Keratinocyte (primary cell): Measurements from ENCODE around the gene SNX19.

ENCODE experiments used
- EZH2 ChIP-seq: IDR thresholded peaks from one replicate; pipeline ENCODE4 v1.6.1; 2012; ENCODE audit warnings: inconsistent platforms, mild to moderate bottlenecking, low read length, moderate library complexity
- TF ChIP-seq, protein P1 (sequence below), 3 experiments: IDR thresholded peaks in 1 of 3; conservative IDR thresholded peaks in 1 of 3; optimal IDR thresholded peaks in 1 of 3; 2 replicates in 2 of 3; 3 replicates in 1 of 3; pipeline versions ENCODE3 to v1.5.1; 2011; ENCODE audit warnings: low read length in 3 of 3, mild to moderate bottlenecking in 3 of 3, moderate library complexity in 2 of 3, control low read depth in 1 of 3, inconsistent platforms in 1 of 3; ENCODE audit not compliant: insufficient read depth in 2 of 3; ENCODE audit errors: extremely low read depth in 1 of 3

DNA sequence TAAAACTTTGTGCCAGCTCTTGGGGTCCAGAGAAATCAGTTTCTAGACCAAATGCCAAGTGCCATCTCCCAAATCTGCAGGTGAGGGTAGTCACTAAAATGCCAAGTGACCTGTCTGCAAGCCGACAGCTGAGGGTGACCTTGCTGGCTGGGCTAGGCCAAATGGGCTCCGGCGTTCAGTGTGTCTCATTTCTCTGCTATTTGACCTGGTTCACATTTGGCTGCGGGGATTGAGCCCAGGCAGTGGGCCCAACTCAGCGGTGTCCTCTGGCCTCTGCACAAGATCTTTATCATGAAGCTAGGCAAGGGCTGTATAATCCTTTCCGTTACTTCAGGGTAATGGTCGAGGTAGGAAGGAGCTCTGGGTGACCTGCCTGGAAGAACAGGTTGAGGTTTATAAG lies 87.5 kb downstream of the SNX19 start:
- TF ChIP-seq, protein P1, sequence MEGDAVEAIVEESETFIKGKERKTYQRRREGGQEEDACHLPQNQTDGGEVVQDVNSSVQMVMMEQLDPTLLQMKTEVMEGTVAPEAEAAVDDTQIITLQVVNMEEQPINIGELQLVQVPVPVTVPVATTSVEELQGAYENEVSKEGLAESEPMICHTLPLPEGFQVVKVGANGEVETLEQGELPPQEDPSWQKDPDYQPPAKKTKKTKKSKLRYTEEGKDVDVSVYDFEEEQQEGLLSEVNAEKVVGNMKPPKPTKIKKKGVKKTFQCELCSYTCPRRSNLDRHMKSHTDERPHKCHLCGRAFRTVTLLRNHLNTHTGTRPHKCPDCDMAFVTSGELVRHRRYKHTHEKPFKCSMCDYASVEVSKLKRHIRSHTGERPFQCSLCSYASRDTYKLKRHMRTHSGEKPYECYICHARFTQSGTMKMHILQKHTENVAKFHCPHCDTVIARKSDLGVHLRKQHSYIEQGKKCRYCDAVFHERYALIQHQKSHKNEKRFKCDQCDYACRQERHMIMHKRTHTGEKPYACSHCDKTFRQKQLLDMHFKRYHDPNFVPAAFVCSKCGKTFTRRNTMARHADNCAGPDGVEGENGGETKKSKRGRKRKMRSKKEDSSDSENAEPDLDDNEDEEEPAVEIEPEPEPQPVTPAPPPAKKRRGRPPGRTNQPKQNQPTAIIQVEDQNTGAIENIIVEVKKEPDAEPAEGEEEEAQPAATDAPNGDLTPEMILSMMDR (optimal IDR thresholded peaks at IDR 0.05 in 1 of 3, IDR thresholded peaks at IDR 0.05 in 1 of 3, conservative IDR thresholded peaks at IDR 0.05 in 1 of 3; ENCODE audit: extremely low read depth in 1 of 3, insufficient read depth in 2 of 3, low read length in 3 of 3): no peak
- TF ChIP-seq EZH2: no peak
